IMR-90 (cell line): ENCODE results near the gene CYTH1. TPM values are rescaled to one million over a fixed set of nuclear protein-coding genes. Genes with fewer than 3 reads are reported as not detected.

Experiments
- ATAC-seq: fragments of 200-7000 bp; cut with Tn5 transposase; 2 replicates; pipeline ENCODE4 v1.9.1; 2020; ENCODE audit warnings: low read depth, mild to moderate bottlenecking, moderate library complexity
- BruUV-seq: library from RNA; stranded (reverse); fragments of 400-500 nt; replicated peaks from 2 replicates; lab custom pipeline; 2021; lab: Mats Ljungman, UMichigan
- CTCF ChIA-PET: fragments of 300-600 bp; formaldehyde crosslinking; extraction: SDS; loops from one replicate; lab custom pipeline; 2021; ENCODE audit warnings: antibody characterized with exemption; lab: Yijun Ruan, JAX
- POLR2A ChIA-PET: fragments of 300-600 bp; sonication (Branson Sonifier 250); formaldehyde crosslinking; loops from one replicate; lab custom pipeline; 2022; ENCODE audit warnings: antibody characterized with exemption; ENCODE audit not compliant: unreplicated experiment; lab: Charles Lee
- DNase-seq: peaks from one replicate; pipeline ENCODE4 v3.0.0; 2013
- H2AFZ ChIP-seq: replicated peaks from 2 replicates; pipeline ENCODE3; 2013; ENCODE audit warnings: low read length, mild to moderate bottlenecking; ENCODE audit not compliant: poor library complexity
- H2AK5ac ChIP-seq: 2 replicates; pipeline ENCODE4 v1.6.1; 2013; ENCODE audit warnings: low read depth, low read length, inconsistent platforms
- H2AK9ac ChIP-seq: replicated peaks from 2 replicates; pipeline ENCODE3; 2013; ENCODE audit warnings: mild to moderate bottlenecking, low read depth, low read length, moderate library complexity; ENCODE audit not compliant: poor library complexity
- H2BK120ac ChIP-seq: 2 replicates; pipeline ENCODE4 v1.6.1; 2013; ENCODE audit warnings: low read depth, low read length, inconsistent platforms
- H2BK15ac ChIP-seq: 3 replicates; pipeline ENCODE4 v1.6.1; 2013; ENCODE audit warnings: low read depth, low read length, inconsistent platforms
- H2BK20ac ChIP-seq: 2 replicates; pipeline ENCODE4 v1.6.1; 2013; ENCODE audit warnings: low read depth, mild to moderate bottlenecking, inconsistent platforms, low read length, moderate library complexity
- H2BK5ac ChIP-seq: 2 replicates; pipeline ENCODE4 v1.6.1; 2013; ENCODE audit warnings: mild to moderate bottlenecking, low read depth, low read length, inconsistent platforms; ENCODE audit not compliant: poor library complexity, severe bottlenecking
- H3K14ac ChIP-seq: replicated peaks from 2 replicates; pipeline ENCODE4 v1.6.1; 2013; ENCODE audit warnings: low read depth, low read length, inconsistent platforms
- H3K18ac ChIP-seq: 2 replicates; pipeline ENCODE4 v1.6.1; 2013; ENCODE audit warnings: low read depth, low read length, control low read depth
- H3K23ac ChIP-seq: 2 replicates; pipeline ENCODE4 v1.6.1; 2013; ENCODE audit warnings: low read depth, low read length, inconsistent platforms
- H3K27ac ChIP-seq: 2 replicates; pipeline ENCODE4 v1.5.1; 2013; ENCODE audit warnings: mild to moderate bottlenecking, control low read depth, low read length; ENCODE audit not compliant: insufficient read depth
- H3K27me3 ChIP-seq: 2 replicates; pipeline ENCODE4 v1.6.1; 2013; ENCODE audit warnings: low read length; ENCODE audit not compliant: control insufficient read depth, insufficient read depth
- H3K36me3 ChIP-seq: 2 replicates; pipeline ENCODE4 v1.6.1; 2013; ENCODE audit warnings: low read length, mixed read lengths; ENCODE audit not compliant: control insufficient read depth, insufficient read depth
- H3K4ac ChIP-seq: 2 replicates; pipeline ENCODE4 v1.6.1; 2013; ENCODE audit warnings: low read depth, low read length, inconsistent platforms
- H3K4me1 ChIP-seq: 2 replicates; pipeline ENCODE4 v1.6.1; 2013; ENCODE audit warnings: low read length, mixed read lengths; ENCODE audit not compliant: control insufficient read depth, insufficient read depth
- H3K4me2 ChIP-seq: 2 replicates; pipeline ENCODE4 v1.6.1; 2013; ENCODE audit warnings: low read depth, mild to moderate bottlenecking, control low read depth, low read length, moderate library complexity
- H3K4me3 ChIP-seq: 2 replicates; pipeline ENCODE4 v1.5.1; 2013; ENCODE audit warnings: low read depth, mild to moderate bottlenecking, control low read depth, low read length, moderate library complexity; ENCODE audit not compliant: insufficient read depth
- H3K56ac ChIP-seq: 2 replicates; pipeline ENCODE4 v1.6.1; 2013; ENCODE audit warnings: low read length, inconsistent platforms; ENCODE audit not compliant: insufficient read depth; ENCODE audit errors: extremely low read depth
- H3K79me1 ChIP-seq, 2 experiments: 2 replicates each; pipeline ENCODE4 v1.6.1; 2013; ENCODE audit warnings: low read length in 2 of 2, inconsistent platforms in 1 of 2, low read depth in 1 of 2
- H3K9ac ChIP-seq: 2 replicates; pipeline ENCODE4 v1.6.1; 2013; ENCODE audit warnings: low read depth, low read length, control low read depth
- H3K9me1 ChIP-seq: 2 replicates; pipeline ENCODE4 v1.6.1; 2013; ENCODE audit warnings: low read length, inconsistent platforms; ENCODE audit not compliant: insufficient read depth
- H3K9me3 ChIP-seq: 2 replicates; pipeline ENCODE4 v1.6.1; 2013; ENCODE audit warnings: low read length; ENCODE audit not compliant: control insufficient read depth, insufficient read depth
- H4K20me1 ChIP-seq: 2 replicates; pipeline ENCODE4 v1.6.1; 2013; ENCODE audit warnings: low read length, inconsistent platforms; ENCODE audit not compliant: insufficient read depth
- H4K5ac ChIP-seq: 2 replicates; pipeline ENCODE4 v1.6.1; 2013; ENCODE audit warnings: mild to moderate bottlenecking, low read depth, low read length, control low read depth
- H4K8ac ChIP-seq, 2 experiments: 2 replicates each; pipeline ENCODE4 v1.6.1; 2013; ENCODE audit warnings: low read depth in 2 of 2, low read length in 2 of 2, control low read depth in 1 of 2, inconsistent platforms in 1 of 2
- H4K91ac ChIP-seq: 2 replicates; pipeline ENCODE4 v1.6.1; 2013; ENCODE audit warnings: low read depth, low read length, inconsistent platforms; ENCODE audit not compliant: insufficient read depth
- BHLHE40 ChIP-seq: fragments of 150-350 bp; IDR thresholded peaks from 2 replicates; pipeline ENCODE4 v1.6.1; 2016; ENCODE audit warnings: mild to moderate bottlenecking, low read depth, low read length
- CHD1 ChIP-seq: IDR thresholded peaks from 2 replicates; pipeline ENCODE4 v1.6.1; 2012; ENCODE audit warnings: low read depth, low read length, improper control_type of control experiment
- MXI1 ChIP-seq: IDR thresholded peaks from 2 replicates; pipeline ENCODE4 v1.6.1; 2012; ENCODE audit warnings: low read depth, mild to moderate bottlenecking, low read length, moderate library complexity, borderline replicate concordance
- POLR2A ChIP-seq: IDR thresholded peaks from 2 replicates; pipeline ENCODE4 v1.6.1; 2012; ENCODE audit warnings: mild to moderate bottlenecking, low read depth, low read length
- SMC3 ChIP-seq: fragments of 150-350 bp; IDR thresholded peaks from 2 replicates; pipeline ENCODE4 v1.6.1; 2016; ENCODE audit warnings: low read depth, mild to moderate bottlenecking, antibody characterized with exemption, low read length, moderate library complexity
- WGBS, 2 experiments: methylation state at CpG; one replicate each; pipeline versions ENCODE4 v1.1.5 to v1.1.7; 2013; ENCODE audit warnings: missing lambda C conversion rate in 2 of 2; ENCODE audit not compliant: insufficient read length in 1 of 2; ENCODE audit errors: extremely low coverage in 2 of 2; 5-methylcytosine and 5-hydroxymethylcytosine counted together
- dilution Hi-C: fragments of 300-500 bp; cut with HindIII; formaldehyde crosslinking; loops from one replicate; pipeline ENCODE4 v1.14.3; 2018; ENCODE audit warnings: low sequenced_read_pairs; ENCODE audit not compliant: unreplicated experiment
- in situ Hi-C: fragments of 300-500 bp; cut with MboI; formaldehyde crosslinking; loops from 3 replicates; pipeline ENCODE4 v1.14.3; 2019; ENCODE audit warnings: low sequenced_read_pairs, inconsistent platforms, mixed read lengths
- intact Hi-C: fragments of 100-400 bp; cut with micrococcal nuclease; formaldehyde crosslinking; loops from 2 replicates; pipeline ENCODE4 v1.10.0; 2022
- polyA plus RNA-seq, 3 experiments: library from polyadenylated mRNA; depleted of rRNA; stranded (reverse); fragments of >200 nt; gene quantifications; 2 replicates each; pipeline ENCODE4 v1.2.3, GENCODE V29; 2012; ENCODE audit warnings: low replicate concordance in 1 of 3
- total RNA-seq: library from RNA; depleted of rRNA; stranded (reverse); fragments of >200 nt; gene quantifications from 2 replicates; pipeline ENCODE4 v1.2.3, GENCODE V29; 2012

CYTH1 gene
- total and polyA plus RNA-seq, 2 of the 4 experiments (the other 2 are of a cell fraction) = 7.9 to 12.4 TPM

DNA sequence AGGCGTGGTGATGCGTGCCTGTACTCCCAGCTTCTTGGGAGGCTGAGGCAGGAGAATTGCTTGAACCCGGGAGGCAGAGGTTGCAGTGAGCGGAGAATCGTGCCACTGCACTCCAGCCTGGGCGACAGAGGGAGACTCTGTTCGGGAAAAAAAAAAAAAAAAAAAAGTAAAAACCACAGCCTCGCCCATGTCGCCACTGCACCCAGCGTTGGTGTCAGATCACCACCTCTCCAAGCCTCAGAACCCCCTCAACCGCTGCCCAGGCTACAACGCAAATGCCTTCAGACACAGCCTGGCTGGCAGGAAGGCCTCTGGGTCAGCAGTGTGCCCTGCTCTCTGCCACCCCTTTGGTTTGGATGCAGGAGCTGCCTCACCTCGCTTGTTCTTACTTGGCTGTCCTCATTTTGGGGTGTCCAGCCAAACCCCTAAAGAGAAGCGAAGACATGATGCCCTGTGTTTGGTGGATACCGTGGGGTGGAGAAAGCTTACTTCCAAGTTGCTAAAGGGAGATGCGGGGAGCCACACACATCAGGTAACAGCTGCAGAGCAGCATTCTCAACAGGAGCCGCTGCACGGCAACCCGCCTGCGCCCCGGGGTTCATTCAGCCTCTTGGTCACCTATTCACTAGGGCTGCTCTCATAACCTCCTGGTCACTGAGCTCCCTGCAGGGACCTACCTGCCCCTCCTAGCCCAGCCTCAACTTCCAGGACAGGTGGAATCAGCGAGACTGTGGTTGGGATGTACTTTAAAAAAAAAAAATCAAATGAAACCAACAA, 13.0 kb upstream of the CYTH1 start:
- no peak overlapping the region for H3K4me3 ChIP-seq
- TF ChIP-seq SMC3 = no peak
- no peak for TF ChIP-seq BHLHE40
- no peak for TF ChIP-seq CHD1
- TF ChIP-seq MXI1 = no peak
- no peak for TF ChIP-seq POLR2A
- DNase-seq (no peak), ATAC-seq (no peak)
- no peak overlapping the region for H3K18ac ChIP-seq
- H3K4me2 ChIP-seq = no peak overlapping the region
- intact Hi-C loops (no loop called here), in situ Hi-C loops (no loop called here), dilution Hi-C loops (no loop called here)
- no TSS peak for BruUV-seq
- no peaks in the 10 kb centered on the region for H3K27me3 ChIP-seq
- no peak overlapping the region for H4K5ac ChIP-seq
- no peak overlapping the region for H3K4ac ChIP-seq
- H4K20me1 ChIP-seq = peaks cover 13% of the 10 kb centered on the region; the same call in 1 of the 2 replicates
- no peak overlapping the region for H3K56ac ChIP-seq
- H4K8ac ChIP-seq = no peak overlapping the region
- no peaks in the 10 kb centered on the region for H3K9me3 ChIP-seq
- peaks cover 31% of the 10 kb centered on the region for H3K9me1 ChIP-seq
- H2AK5ac ChIP-seq = no peak overlapping the region
- no peak overlapping the region for H2BK15ac ChIP-seq
- H2AFZ ChIP-seq = no peak overlapping the region
- H3K79me1 ChIP-seq = peaks cover 3 to 59% of the 10 kb centered on the region in 2 experiments; a peak in 2 of 4 replicates
- H2AK9ac ChIP-seq = no peak overlapping the region
- peaks cover 53% of the 10 kb centered on the region for H3K36me3 ChIP-seq
- H2BK20ac ChIP-seq = no peak overlapping the region
- H3K14ac ChIP-seq = no peak overlapping the region
- no peak overlapping the region for H3K23ac ChIP-seq
- no peak overlapping the region for H3K27ac ChIP-seq
- CTCF ChIA-PET = no interaction called here
- H2BK5ac ChIP-seq = no peak overlapping the region
- WGBS, 2 experiments = 93% methylated on average over 3 of the region's 22 CpGs; no CpG with 5 or more reads in 1 of the 2 experiments
- POLR2A ChIA-PET = no interaction called here
- H3K9ac ChIP-seq = no peak overlapping the region
- H2BK120ac ChIP-seq = no peak overlapping the region
- H3K4me1 ChIP-seq = peaks cover 22% of the 10 kb centered on the region
- H4K91ac ChIP-seq = no peak overlapping the region
